HG03159 (cell line): ENCODE data around the gene ZNF546.

Source experiments
- ATAC-seq: cut with Tn5 transposase; IDR thresholded peaks from one replicate; pipeline ENCODE4 v1.9.1; 2021; ENCODE audit warnings: mild to moderate bottlenecking, moderate library complexity; ENCODE audit not compliant: unreplicated experiment

Gene ZNF546

GRCh38 chr19:40054632-40055031 is 57.8 kb downstream of the ZNF546 start:
- no peak for ATAC-seq

GRCh38 chr19:40055049-40055448 is 58.2 kb downstream of the ZNF546 start:
- no peak for ATAC-seq

- ATAC-seq, result no peak
Measured at GRCh38 chr19:40055832-40056504, 59.1 kb downstream of the ZNF546 start, which contains the start of gene ZNF780B. TSS of gene ZNF780B (minus strand) at chr19:40056231. CDS start at chr19:40050332, 5,899 bp downstream.

- ATAC-seq, result no peak
Measured at GRCh38 chr19:40056505-40056904, 59.6 kb downstream of the ZNF546 start.

- ATAC-seq, result no peak
Measured at GRCh38 chr19:40057166-40057565, 60.3 kb downstream of the ZNF546 start.

- no peak for ATAC-seq
Measured at GRCh38 chr19:40059624-40060023, 62.8 kb downstream of the ZNF546 start.

- ATAC-seq, result no peak
Measured at GRCh38 chr19:40070058-40070457, 73.2 kb downstream of the ZNF546 start.
